ENCODE measurements around the gene RECK. TPM values are rescaled to one million over a fixed set of nuclear protein-coding genes. Genes with fewer than 3 reads are reported as not detected.

Gene RECK
- total RNA-seq, 1 experiment from 2014 or later: 10.3 TPM

GRCh38 chr9:36039121-36039520 is 2.4 kb downstream of the RECK start:
- Histone ChIP-seq H4K91ac (ENCODE audit: insufficient read length, low read depth, low read length) (no peak overlapping the region), H3K79me2 (ENCODE audit: insufficient read depth, low read length) (peaks cover 3% of the 10 kb centered on the region; the same call in 1 of the 2 replicates), H4K8ac (replicated peaks; ENCODE audit: insufficient read length, low read depth, low read length) (no peak overlapping the region), H3K4me1 (ENCODE audit: insufficient read depth, low read length) (no peaks in the 10 kb centered on the region; the same call in 1 of the 2 replicates), H3K27ac (ENCODE audit: insufficient read length, low read depth, low read length) (no peak overlapping the region), H3K9ac (ENCODE audit: extremely low read depth, insufficient read length, low read length) (no peak overlapping the region), H3T11ph (ENCODE audit: low read length) (no peak overlapping the region), H3K23me2 (ENCODE audit: insufficient read length, low read depth, low read length, poor library complexity, severe bottlenecking) (peaks cover 3% of the 10 kb centered on the region), H2BK12ac (ENCODE audit: insufficient read length, low read depth, low read length) (no peak overlapping the region), H2BK15ac (ENCODE audit: low read depth, low read length) (no peak overlapping the region), H2AFZ (ENCODE audit: low read length) (no peak overlapping the region), H3K23ac (ENCODE audit: insufficient read length, low read depth, low read length) (no peak overlapping the region), H2BK5ac (ENCODE audit: insufficient read length, low read length) (no peak overlapping the region), H3K18ac (ENCODE audit: insufficient read length, low read depth, low read length) (no peak overlapping the region), H4K20me1 (ENCODE audit: control insufficient read depth, insufficient read depth, insufficient read length) (peaks cover 2% of the 10 kb centered on the region), H3K79me1 (ENCODE audit: insufficient read depth, low read depth, low read length, poor library complexity, severe bottlenecking) (no peaks in the 10 kb centered on the region), H2AK5ac (ENCODE audit: insufficient read length, low read length) (no peak overlapping the region), H3K14ac (ENCODE audit: insufficient read depth, low read length) (no peak overlapping the region), H2BK120ac (ENCODE audit: low read depth, low read length, poor library complexity, severe bottlenecking) (no peak overlapping the region), H3K4ac (ENCODE audit: low read depth, low read length) (no peak overlapping the region), H3K27me3 (ENCODE audit: insufficient read depth, low read length) (no peaks in the 10 kb centered on the region), H4K5ac (ENCODE audit: insufficient read length, low read depth, low read length) (no peak overlapping the region), H2BK20ac (ENCODE audit: low read depth, low read length, poor library complexity, severe bottlenecking) (no peak overlapping the region), H3K56ac (ENCODE audit: insufficient read length, low read depth, low read length) (no peak overlapping the region), H3K9me3 (ENCODE audit: control insufficient read depth, low read depth, low read length) (no peaks in the 10 kb centered on the region), H3K4me2 (ENCODE audit: insufficient read depth, insufficient read length, low read length) (no peak overlapping the region)
- Mint-ChIP-seq H3K36me3 (ENCODE audit: insufficient read depth in 1 of 3, low read depth in 3 of 3) (0 out of 7 replicates have a peak, but pooled peaks cover 0 to 4% (median 0%) of the 10 kb centered on the region in 3 experiments), H3K4me1 (peaks cover 13 to 34% of the 10 kb centered on the region in 2 experiments), H3K27ac (no peak overlapping the region), H3K9me3 (no peaks in the 10 kb centered on the region), H3K27me3 (ENCODE audit: low read depth) (no peaks in the 10 kb centered on the region), H3K4me3 (no peak overlapping the region)
- TF ChIP-seq, protein P1, sequence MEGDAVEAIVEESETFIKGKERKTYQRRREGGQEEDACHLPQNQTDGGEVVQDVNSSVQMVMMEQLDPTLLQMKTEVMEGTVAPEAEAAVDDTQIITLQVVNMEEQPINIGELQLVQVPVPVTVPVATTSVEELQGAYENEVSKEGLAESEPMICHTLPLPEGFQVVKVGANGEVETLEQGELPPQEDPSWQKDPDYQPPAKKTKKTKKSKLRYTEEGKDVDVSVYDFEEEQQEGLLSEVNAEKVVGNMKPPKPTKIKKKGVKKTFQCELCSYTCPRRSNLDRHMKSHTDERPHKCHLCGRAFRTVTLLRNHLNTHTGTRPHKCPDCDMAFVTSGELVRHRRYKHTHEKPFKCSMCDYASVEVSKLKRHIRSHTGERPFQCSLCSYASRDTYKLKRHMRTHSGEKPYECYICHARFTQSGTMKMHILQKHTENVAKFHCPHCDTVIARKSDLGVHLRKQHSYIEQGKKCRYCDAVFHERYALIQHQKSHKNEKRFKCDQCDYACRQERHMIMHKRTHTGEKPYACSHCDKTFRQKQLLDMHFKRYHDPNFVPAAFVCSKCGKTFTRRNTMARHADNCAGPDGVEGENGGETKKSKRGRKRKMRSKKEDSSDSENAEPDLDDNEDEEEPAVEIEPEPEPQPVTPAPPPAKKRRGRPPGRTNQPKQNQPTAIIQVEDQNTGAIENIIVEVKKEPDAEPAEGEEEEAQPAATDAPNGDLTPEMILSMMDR (conservative IDR thresholded peaks at IDR 0.05): no peak
- WGBS (ENCODE audit: extremely low coverage, insufficient read length, low lambda C conversion rate): no CpG with 5 or more reads among the region's 1 CpG
- DNase-seq: no peak

Measured in H9 (cell line).